GM18907 (cell line): ENCODE measurements around the gene TAGLN2.
A peak's percentile ranks its signal among the peaks of the same experiment; 100 is the strongest.

Experiments used
- ATAC-seq: cut with Tn5 transposase; IDR thresholded peaks from one replicate; pipeline ENCODE4 v1.9.1; 2021; ENCODE audit warnings: mild to moderate bottlenecking, moderate library complexity; ENCODE audit not compliant: unreplicated experiment

The TAGLN2 gene

GRCh38 chr1:159924791-159925718 is at the start of gene TAGLN2:
Gene TAGLN2 (minus strand): TSS chr1:159925507. CDS start chr1:159920509, 4,998 bp downstream.
- ATAC-seq: peak; percentile 70

DNA sequence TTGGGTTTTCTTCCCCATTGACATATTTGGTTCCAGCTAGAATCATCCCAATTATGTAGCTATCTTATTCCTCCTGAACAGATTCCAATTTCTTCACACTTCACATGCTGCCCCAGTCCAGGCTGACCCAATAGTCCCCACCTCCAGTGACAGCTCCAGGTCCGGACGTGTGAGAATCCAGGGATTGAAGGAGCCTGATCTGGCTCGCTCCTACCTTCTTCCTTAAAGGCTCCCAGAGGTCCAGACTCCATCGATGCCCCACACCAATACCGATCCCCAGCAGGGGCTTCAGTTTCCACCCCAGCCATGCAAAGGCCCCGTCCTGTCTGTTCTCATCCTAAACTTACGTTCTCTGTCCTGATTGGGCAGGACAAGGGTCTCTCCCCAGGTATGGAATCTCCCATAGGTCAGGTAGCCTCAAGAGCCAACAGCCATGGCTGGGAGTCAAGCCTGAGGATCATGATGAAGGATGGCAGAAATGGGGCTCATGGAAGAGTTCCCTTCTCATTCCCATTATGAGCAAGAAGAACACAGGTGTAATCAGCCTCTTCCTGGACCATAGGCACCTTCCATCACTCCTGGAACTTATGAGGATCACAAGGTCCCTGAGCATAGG is 49.2 kb upstream of the TAGLN2 start:
- ATAC-seq: no peak

DNA sequence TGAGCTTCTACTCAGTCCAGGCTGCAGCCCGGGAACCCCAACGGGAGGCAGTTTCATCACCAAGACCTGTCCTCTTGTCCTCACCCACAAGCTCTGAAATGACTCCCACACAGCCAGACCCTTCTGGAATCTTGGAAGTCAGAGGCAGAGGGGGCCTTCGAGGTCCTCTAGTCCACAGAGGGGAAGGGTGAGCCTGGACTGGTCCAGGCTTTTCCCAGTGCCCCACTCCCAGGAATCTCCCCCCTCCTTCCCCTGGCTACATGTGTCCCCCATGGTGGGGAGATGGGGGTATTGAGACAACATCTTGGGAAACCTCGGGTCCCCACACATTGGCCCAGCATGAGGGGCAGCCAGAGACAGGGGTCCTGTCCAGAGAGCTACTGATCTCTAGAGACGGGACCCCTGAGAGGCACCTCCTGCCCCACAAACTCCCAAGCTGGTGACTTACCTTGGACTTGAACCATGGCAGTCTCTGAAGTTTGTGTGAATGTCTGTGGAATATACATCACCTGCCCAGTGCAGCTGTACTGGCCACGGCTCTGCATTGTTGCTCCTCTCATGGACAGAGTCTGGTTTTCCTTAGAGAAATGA is 48.1 kb upstream of the TAGLN2 start:
- no peak for ATAC-seq

DNA sequence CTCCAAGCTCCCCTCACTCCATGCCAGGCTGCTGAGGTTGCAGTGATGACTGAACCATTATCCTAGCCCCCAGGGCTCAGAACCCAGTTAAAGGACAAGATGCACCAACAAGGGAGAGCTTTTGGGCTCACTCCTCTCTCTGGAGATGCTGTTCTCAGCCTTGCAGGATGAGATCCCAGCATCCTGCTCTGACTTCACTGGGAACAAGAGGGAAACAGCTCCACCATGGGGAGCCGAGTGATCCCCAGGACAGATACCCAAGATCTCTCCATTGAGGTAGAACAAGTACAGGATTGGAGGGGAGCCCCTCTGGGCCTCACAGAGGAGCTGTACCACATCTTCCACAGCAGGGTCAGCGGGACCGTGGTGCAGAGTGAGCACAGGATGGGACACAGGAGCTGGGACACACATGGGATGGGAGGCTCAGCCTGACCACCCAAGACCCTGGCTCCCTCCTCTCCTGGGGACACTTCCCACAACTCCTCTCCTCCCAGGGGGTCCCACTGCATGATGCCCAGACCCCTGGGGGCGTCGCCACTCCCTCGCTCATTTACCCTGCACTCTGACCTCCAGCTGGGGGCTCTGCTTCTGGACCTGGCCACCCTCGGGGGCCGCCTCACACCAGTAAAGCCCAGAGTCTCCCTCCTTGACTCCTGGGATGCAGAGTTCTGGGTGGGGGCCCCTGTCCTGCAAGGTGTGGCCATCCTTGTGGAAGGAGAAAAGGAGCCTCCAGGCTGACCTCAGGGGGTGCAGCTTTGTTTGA is 47.3 kb upstream of the TAGLN2 start:
- no peak for ATAC-seq

DNA sequence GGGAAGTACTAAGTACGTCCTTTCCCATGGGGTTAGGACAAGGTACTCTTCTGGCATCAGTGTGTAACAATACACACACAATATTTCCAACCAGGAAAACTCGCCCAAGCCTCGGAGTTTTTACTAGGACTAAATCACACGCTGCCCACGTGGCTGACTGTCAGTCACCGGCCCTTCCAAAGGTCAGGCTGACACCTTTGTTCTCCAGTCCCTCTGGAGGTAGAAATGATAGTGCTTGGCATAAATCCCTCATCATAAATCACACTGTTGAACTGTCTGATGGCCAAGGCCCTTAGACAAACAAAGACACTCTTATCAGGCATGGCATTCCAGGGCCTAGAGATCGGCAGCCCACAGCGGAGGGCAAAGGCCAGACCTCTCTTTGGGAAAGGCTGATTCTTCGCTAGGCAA is 45.6 kb upstream of the TAGLN2 start:
- ATAC-seq: no peak

- no peak for ATAC-seq
Measured at GRCh38 chr1:159968901-159969300, 43.6 kb upstream of the TAGLN2 start.

GRCh38 chr1:159965263-159965662 is 40.0 kb upstream of the TAGLN2 start:
- no peak for ATAC-seq

- no peak for ATAC-seq
Measured at GRCh38 chr1:159964144-159964543, 38.8 kb upstream of the TAGLN2 start.

- no peak for ATAC-seq
Measured at GRCh38 chr1:159962176-159962575, 36.9 kb upstream of the TAGLN2 start.

DNA sequence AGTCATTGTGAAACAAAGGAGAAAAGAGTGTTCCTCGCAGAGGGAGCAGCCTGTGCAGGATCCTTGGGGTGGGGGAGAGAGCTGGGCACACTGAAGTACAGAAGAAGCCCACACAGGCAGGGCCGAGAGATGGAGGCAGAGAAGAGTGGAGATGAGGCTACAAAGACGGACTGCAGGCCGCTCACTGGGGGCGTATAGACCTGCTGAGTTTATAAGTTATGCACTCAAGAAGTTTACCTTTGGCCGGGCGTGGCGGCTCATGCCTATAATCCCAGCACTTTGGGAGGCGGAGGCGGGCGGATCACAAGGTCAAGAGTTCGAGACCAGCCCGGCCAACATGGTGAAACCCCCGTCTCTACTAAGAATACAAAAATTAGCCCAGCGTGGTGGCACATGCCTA is 36.3 kb upstream of the TAGLN2 start:
- no peak for ATAC-seq

DNA sequence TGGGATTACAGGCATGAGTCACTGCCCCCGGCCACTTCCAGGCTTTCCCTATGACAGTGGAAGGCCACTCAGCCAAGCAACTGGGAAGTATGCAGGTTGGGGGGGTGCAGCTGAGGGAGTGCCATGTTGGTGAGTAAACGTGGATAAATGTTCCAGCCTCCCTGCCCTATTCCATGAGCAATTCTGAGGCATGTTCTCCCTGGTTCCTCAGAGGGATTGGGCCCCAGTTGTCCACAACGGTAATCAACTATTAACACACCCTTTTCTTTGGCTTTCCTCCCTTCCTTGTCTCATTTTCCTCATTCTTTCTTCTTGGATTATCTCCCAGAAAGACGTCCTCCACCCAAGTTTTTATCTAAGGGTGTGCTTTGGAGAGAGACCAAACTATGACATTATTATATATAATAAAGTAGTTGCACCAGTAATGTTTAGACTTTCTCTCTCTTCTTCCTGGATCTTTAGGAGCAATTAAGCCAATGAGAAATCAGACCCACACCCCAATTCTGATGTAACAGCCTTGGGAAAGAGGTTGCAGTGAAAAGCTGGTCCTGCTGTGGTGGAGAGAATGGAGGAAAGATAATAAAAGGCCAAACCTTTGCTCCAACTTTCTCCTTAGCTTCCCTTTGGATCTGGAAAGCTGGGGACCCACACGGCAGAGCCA is 35.5 kb upstream of the TAGLN2 start:
- ATAC-seq: no peak

- ATAC-seq: no peak
Measured at GRCh38 chr1:159959451-159959850, 34.1 kb upstream of the TAGLN2 start.

DNA sequence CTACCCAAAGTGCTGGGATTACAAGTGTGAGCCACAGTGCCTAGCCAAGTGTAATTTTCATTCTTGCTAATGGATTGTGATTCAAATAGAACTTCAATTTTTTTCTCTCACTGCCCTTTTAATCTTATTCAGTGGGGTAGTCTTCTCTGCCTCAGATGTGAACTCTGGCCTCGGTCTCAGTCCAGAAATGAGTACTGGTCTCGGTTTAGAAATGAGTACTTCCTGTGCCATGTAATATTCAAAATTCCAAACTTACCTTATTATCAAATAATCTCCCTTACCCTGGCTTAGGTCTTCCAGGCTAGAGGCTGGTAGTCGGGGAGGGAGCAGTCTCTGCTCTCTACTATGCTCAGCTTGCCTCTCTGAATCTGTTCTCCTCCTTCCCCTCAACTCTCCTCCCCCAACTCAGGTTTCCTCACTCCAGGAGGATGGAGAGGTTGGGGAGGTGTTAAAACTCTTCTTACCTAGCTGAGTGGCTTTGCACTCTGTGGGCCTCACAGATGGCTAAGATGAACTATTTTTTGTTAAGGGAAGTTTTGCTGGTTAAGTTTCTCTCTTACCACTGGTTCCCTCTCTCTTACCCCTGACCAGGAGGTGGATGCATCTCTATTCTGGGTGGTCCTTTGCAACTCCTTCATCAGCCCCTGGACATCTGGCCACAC is 33.5 kb upstream of the TAGLN2 start:
- no peak for ATAC-seq

- no peak for ATAC-seq
Measured at GRCh38 chr1:159957824-159958268, 32.5 kb upstream of the TAGLN2 start.

GRCh38 chr1:159955456-159955855 is 30.1 kb upstream of the TAGLN2 start:
- no peak for ATAC-seq

- ATAC-seq: no peak
Measured at GRCh38 chr1:159953536-159954515, 28.5 kb upstream of the TAGLN2 start, which contains the start of gene SLAMF9. Gene SLAMF9 (minus strand): TSS chr1:159954237. CDS start chr1:159954137, 100 bp downstream.

DNA sequence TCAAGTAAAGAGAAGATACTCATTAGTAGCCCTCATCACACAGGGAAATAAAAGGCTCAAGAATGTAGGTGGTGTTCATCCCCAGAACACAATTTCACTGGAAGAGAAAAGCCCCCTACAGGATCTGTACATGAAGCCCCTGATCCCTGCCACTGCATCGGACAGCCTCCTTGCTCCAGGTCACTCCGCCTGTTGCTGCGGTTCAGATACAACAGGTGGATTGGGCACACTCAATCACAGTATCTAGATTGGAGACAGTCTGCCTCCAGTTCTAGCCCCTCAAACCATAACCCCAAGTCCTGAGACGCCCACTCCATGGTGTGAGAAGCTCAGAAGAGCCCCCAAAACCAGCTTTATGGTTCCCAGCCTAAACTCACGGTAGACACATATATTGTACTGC is 27.6 kb upstream of the TAGLN2 start:
- no peak for ATAC-seq

DNA sequence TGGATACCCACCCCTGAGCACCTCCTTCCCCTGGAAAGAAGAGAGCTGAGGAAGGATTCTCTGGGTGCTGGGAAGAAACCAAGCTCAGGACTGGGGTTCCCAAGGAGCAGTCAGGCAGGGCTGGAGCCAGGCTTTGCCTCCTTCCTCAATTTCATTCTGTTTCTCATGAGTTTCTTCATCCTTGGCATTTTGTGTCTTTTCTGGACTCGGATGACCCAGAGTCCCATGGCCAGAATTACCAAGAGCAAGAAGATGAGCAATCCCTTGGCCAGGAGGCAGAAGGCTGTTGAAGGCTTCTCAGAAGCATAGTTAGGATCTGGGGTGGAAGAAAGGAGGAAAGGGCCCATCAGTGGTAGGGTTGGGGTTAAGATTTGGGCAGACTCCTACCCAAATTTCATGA is 26.2 kb upstream of the TAGLN2 start:
- ATAC-seq: no peak

GRCh38 chr1:159951016-159951415 is 25.7 kb upstream of the TAGLN2 start:
- ATAC-seq: no peak
